Adipocyte (in vitro differentiated cells): ENCODE results near the gene OR6B3.

ENCODE experiments used
- DNase-seq: peaks from one replicate; pipeline ENCODE4 v3.0.0-alpha.2; 2015; ENCODE audit warnings: low read depth
- H3K27me3 ChIP-seq: replicated peaks from 2 replicates; pipeline ENCODE4 v1.7.0; 2013; ENCODE audit warnings: mild to moderate bottlenecking, low read length, moderate library complexity; ENCODE audit not compliant: control insufficient read depth, insufficient read depth
- H3K36me3 ChIP-seq: 2 replicates; pipeline ENCODE4 v1.7.0; 2013; ENCODE audit warnings: low read length, mild to moderate bottlenecking, moderate library complexity; ENCODE audit not compliant: control insufficient read depth, insufficient read depth, severe bottlenecking
- H3K4me1 ChIP-seq: 2 replicates; pipeline ENCODE4 v1.7.0; 2013; ENCODE audit warnings: mild to moderate bottlenecking, low read length, moderate library complexity; ENCODE audit not compliant: control insufficient read depth, insufficient read depth
- H3K4me3 ChIP-seq: 2 replicates; pipeline ENCODE4 v1.7.0; 2013; ENCODE audit warnings: mild to moderate bottlenecking, low read length, moderate library complexity
- H3K9ac ChIP-seq: 2 replicates; pipeline ENCODE4 v1.7.0; 2013; ENCODE audit warnings: mild to moderate bottlenecking, low read length, moderate library complexity
- H3K9me3 ChIP-seq: 2 replicates; pipeline ENCODE4 v1.7.0; 2013; ENCODE audit warnings: mild to moderate bottlenecking, low read length, moderate library complexity; ENCODE audit not compliant: control insufficient read depth

OR6B3 gene

GRCh38 chr2:240043279-240043989 lies 9.9 kb downstream of the OR6B3 start:
- H3K4me1 ChIP-seq: no peaks in the 10 kb centered on the region
- no peaks in the 10 kb centered on the region for H3K36me3 ChIP-seq
- no peak overlapping the region for H3K9ac ChIP-seq
- DNase-seq: no peak
- H3K27me3 ChIP-seq: peaks cover 71% of the 10 kb centered on the region
- no peaks in the 10 kb centered on the region for H3K9me3 ChIP-seq
- H3K4me3 ChIP-seq: no peak overlapping the region

GRCh38 chr2:240042740-240043139 lies 10.6 kb downstream of the OR6B3 start:
- Histone ChIP-seq H3K27me3 (peaks cover 64% of the 10 kb centered on the region), H3K4me1 (no peaks in the 10 kb centered on the region), H3K4me3 (no peak overlapping the region), H3K9ac (no peak overlapping the region), H3K36me3 (no peaks in the 10 kb centered on the region), H3K9me3 (no peaks in the 10 kb centered on the region)
- no peak for DNase-seq

DNA sequence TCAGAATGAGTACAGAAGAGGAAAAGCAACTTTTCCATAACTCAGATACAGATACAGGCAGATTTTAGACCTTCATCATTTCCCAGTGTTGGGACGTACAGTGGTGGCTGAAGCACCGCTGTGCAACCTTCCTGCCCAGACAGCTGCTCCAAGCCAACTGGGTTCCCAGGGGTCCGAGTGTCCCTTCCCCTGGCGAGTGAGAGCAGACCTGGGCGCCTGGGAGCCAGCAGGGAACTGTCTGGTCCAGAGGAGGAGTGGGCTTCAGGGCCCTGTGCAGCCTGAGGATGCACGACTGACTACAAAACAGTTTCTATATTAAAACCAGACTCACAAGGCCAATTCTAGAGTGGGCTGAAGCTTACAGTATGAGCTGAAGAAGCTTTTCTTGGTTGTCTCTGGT lies 12.0 kb downstream of the OR6B3 start:
- no peaks in the 10 kb centered on the region for H3K4me1 ChIP-seq
- no peak for DNase-seq
- H3K36me3 ChIP-seq: no peaks in the 10 kb centered on the region
- no peak overlapping the region for H3K9ac ChIP-seq
- H3K27me3 ChIP-seq: peaks cover 56% of the 10 kb centered on the region
- no peak overlapping the region for H3K4me3 ChIP-seq
- H3K9me3 ChIP-seq: no peaks in the 10 kb centered on the region

DNA sequence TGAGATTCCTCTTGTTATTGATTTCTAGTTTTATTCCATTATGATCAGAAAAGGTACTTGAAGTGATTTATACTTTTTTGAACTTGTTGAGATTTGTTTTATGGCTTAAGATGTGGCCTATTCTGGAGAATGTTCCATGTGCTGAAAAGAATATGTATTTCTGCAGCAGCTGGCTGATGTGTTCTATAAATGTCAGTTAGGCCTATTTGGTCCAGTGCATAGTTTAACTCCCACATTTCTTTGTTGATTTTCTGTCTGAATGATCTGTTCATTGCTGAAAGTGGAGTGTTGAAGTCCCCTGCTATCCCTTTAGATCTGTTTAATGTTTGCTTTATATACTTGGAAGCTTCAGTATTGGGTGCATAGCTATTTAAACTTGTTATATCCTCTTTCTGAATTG lies 16.0 kb downstream of the OR6B3 start:
- Histone ChIP-seq H3K27me3 (peaks cover 44% of the 10 kb centered on the region), H3K36me3 (no peaks in the 10 kb centered on the region), H3K4me3 (no peak overlapping the region), H3K9me3 (peaks cover 9% of the 10 kb centered on the region), H3K9ac (no peak overlapping the region), H3K4me1 (no peaks in the 10 kb centered on the region)
- DNase-seq: no peak

GRCh38 chr2:240033330-240033678 lies 20.0 kb downstream of the OR6B3 start:
- Histone ChIP-seq H3K4me3 (no peak overlapping the region), H3K9ac (no peak overlapping the region), H3K9me3 (peaks cover 9% of the 10 kb centered on the region), H3K4me1 (no peaks in the 10 kb centered on the region), H3K27me3 (peaks cover 23% of the 10 kb centered on the region), H3K36me3 (no peaks in the 10 kb centered on the region)
- DNase-seq: no peak

DNA sequence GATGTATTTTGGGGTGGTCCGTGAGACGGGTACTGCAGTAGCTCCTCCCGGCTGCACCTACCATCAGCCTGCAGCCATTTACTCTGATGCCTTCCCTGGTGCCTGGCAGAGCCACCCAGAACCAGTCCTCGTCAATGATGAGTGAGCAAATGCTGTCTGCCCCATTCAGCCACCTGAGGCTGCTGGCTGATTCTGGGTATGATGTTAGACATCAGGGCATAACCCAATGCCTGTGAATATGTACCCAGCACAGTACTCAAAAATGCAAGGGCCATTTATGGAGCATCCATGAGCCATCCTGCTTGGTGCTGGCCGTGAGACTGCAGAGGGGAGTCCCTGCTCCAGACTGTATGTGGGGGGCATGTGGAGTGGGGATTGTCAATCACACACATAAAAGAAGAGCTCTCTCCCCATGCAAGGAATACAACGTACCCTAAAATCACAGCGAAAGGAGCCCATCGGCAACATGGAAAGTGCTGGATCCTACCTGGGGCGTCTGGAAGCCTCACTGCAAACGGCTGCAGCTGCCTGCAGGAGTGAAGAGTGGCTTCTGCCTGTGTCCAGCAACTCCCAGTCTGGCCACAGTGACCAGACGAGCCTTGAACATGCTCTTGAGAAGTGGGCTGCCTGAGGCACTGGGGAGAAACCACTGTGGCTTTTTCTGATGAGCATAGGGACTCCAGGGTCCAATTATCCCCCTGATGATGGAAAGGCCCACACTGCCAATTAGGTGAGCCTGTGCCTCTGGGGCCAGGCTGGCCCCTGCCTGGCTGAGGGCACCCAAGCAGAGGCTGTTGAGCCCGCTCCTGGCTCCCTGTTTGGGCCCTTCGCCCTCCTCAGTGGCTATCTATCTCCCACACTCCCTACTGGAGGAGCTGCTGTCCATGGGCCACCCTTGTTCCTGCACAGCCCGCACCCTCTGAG lies 20.7 kb downstream of the OR6B3 start:
- H3K9me3 ChIP-seq: peaks cover 9% of the 10 kb centered on the region
- DNase-seq: no peak
- no peak overlapping the region for H3K4me3 ChIP-seq
- H3K27me3 ChIP-seq: peaks cover 23% of the 10 kb centered on the region
- H3K36me3 ChIP-seq: no peaks in the 10 kb centered on the region
- H3K4me1 ChIP-seq: no peaks in the 10 kb centered on the region
- H3K9ac ChIP-seq: no peak overlapping the region

- no peak for DNase-seq
- Histone ChIP-seq H3K36me3 (no peaks in the 10 kb centered on the region), H3K4me3 (no peak within 1 kb of the TSS), H3K9me3 (peaks cover 4% of the 10 kb centered on the region), H3K4me1 (no peaks in the 10 kb centered on the region), H3K27me3 (peaks cover 12% of the 10 kb centered on the region), H3K9ac (no peak within 1 kb of the TSS)
These were observed 22.8 kb downstream of the OR6B3 start, which contains the start of gene OR6B2 for GRCh38 chr2:240030379-240031094. TSS of gene OR6B2 (minus strand) at chr2:240030429. CDS start at chr2:240030429, 0 bp downstream.

DNA sequence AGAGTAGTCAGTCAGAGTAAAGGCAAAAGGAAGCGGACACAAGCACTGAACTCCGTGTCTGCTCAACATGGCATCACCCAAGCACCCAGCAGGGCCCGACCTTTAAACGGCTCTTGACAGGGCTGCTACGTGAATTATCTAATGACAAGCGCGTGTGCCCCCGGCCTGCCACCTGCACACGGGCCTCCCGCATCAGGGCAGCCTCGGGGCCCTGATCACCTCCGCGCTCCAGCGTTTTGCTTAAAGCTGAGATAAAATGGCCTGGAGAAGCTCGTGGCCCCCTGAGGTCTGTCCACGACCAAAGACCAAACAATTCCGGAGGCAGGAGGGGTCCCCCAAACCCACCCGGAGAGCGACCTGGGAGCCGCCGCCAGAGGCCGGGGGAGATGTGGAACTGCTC lies 28.6 kb downstream of the OR6B3 start:
- Histone ChIP-seq H3K4me1 (peaks cover 11% of the 10 kb centered on the region), H3K9me3 (no peaks in the 10 kb centered on the region), H3K9ac (peak overlapping the region; percentile 99), H3K36me3 (peaks cover 15% of the 10 kb centered on the region), H3K27me3 (no peaks in the 10 kb centered on the region), H3K4me3 (peak overlapping the region; percentile 99)
- peak; percentile 46 for DNase-seq

GRCh38 chr2:240023792-240024191 lies 29.5 kb downstream of the OR6B3 start:
- Histone ChIP-seq H3K27me3 (no peaks in the 10 kb centered on the region), H3K9me3 (no peaks in the 10 kb centered on the region), H3K4me1 (peaks cover 11% of the 10 kb centered on the region), H3K36me3 (peaks cover 21% of the 10 kb centered on the region), H3K9ac (peak overlapping the region; percentile 99), H3K4me3 (peak overlapping the region; percentile 99)
- no peak for DNase-seq

GRCh38 chr2:240021488-240022104 lies 31.7 kb downstream of the OR6B3 start:
- Histone ChIP-seq H3K4me3 (no peak overlapping the region), H3K27me3 (no peaks in the 10 kb centered on the region), H3K36me3 (peaks cover 42% of the 10 kb centered on the region), H3K9ac (no peak overlapping the region), H3K9me3 (no peaks in the 10 kb centered on the region), H3K4me1 (peaks cover 11% of the 10 kb centered on the region)
- peak; percentile 73 for DNase-seq
